ENCODE data around the gene MAGEB17. TPM values are rescaled to one million over a fixed set of nuclear protein-coding genes. Genes with fewer than 3 reads are reported as not detected.
"Not testable (repeated sequence)": the region's sequence is repeated elsewhere in the genome, so short reads cannot be mapped to it uniquely, and the experiment has no call there.

Gene MAGEB17, protein sequence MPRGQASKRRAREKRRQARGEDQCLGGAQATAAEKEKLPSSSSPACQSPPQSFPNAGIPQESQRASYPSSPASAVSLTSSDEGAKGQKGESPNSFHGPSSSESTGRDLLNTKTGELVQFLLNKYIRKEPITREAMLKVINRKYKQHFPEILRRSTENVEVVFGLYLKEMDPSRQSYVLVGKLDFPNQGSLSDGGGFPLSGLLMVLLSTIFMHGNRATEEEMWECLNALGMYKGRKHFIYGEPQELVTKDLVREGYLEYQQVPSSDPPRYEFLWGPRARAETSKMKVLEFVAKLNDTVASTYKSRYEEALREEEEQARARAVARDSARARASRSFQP
- not detected for total RNA-seq

DNA sequence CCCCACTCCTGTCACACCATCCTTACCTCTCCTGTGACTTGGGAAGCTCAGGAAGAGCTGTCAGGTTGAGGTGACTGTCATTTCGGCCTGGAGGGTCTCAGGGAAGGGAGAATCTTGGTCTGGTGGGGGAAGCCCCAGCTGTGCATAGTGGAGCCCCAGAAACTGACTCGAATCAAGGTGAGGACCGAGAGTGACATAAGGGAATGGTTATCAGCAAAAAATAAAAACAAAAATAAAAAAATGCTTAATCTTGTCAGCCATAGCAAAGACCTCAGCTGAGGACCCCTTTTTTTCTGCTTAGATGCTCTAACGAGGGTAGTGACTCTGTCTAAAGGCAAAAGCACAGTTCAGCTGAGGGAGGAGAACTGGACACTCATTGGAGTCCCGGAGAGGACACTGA lies at the start of gene MAGEB17:
Gene MAGEB17 (plus strand): TSS at position 301 of the 400 bp plus-strand sequence. CDS start 2,902 bp downstream, outside the sequence.
- DNase-seq: no peak

DNA sequence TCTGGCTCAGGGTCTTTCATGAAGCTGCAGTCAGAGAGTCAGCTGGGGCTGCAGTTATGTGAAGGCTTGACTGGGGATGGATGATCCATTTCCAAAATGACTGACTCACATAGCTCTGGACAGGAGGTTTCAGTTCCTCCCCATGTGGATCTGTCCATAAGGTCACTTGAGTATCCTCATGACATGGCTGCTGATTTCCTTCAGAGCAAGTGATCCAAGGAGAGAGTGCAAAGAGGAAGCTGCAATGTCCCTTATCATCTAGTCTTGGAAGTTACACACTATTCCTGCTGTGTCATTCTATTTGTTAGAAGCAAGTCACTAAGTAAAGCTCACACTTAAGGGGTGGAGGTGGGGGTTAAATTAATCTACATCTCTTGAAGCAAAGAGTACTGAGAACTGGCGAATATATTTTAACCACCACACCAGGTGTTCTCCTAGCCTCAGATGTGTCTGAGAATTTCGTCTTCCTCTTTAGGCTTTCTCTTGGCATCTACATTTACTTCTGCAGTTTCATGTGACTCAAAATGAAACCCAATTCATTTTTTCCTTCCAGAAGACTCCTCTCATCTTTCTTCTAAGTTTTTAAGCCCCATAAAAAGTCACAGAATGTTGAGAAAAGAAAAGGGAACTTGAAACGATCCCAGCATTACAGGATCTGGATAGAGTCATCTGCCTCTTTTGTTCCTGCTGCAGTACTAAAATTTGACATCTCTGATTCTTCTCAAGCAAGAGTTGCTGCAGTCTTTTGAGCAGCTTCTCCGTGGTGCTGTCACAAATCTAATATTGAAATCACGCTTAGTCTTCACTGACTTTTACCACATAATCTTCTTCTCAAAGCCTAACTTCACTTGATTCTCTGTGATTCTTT lies 47.7 kb upstream of the MAGEB17 start:
- DNase-seq: no peak

DNA sequence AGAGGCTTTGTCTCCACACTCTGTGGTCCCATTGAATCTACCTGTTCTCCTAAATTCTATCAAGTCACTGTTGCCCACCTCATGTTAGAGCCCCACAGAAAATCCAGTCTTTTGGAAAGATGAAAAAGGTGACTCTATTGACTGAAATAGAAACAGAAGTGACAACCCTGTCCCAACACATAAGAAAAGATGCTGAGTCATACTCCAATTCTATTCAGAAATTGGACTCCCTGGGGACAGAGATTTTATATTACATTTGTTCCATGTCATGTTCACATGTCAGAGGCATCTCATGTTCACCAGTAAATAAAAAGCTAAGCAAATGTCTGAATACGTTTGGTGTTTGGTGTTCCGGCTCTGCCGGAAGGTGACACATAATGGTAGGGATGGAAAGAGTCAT lies 46.9 kb upstream of the MAGEB17 start:
- DNase-seq: no peak

DNA sequence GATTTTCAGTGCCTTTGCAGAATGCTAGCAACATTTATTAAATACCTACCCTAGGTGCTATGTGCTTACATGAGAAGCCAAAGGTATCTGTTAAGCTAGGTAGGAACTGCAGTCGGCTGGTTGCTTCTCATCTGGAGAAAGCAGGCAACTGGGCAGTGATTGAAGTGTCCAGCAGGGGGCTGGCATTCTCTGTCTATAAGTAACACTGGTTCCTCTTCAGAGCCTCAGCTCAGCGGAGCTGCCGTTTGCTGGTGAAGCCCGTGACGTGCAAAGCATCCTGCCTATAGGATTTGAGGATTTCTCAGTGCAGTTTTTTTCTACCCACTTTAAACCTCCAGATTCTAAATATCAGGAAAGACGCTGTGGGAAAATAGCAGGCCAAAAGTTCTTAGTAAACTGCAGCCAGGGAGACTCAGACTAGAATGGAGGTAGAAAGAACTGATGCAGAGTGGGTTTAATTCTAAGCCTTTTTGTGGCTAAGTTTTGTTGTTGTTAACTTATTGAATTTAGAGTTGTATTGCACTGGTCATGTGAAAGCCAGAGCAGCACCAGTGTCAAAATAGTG lies 44.0 kb upstream of the MAGEB17 start, which contains the start of gene GRPR:
Gene GRPR (plus strand): TSS at position 344 of the 565 bp plus-strand sequence. CDS start 389 bp downstream, outside the sequence.
- DNase-seq: peak; percentile 77

DNA sequence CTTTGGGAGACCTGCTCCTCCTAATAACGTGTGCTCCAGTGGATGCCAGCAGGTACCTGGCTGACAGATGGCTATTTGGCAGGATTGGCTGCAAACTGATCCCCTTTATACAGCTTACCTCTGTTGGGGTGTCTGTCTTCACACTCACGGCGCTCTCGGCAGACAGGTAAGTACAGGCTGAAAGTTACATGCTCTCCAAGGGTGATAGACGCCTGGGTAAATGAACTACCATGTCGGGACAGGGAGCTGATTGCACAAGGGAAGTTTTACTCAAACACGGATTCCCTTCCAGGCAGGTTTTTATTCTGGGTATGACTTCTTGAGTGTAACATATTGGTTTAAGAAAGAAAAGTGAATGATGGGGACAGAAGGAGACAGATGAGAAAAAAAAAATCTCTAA lies 43.1 kb upstream of the MAGEB17 start:
- DNase-seq: no peak

DNA sequence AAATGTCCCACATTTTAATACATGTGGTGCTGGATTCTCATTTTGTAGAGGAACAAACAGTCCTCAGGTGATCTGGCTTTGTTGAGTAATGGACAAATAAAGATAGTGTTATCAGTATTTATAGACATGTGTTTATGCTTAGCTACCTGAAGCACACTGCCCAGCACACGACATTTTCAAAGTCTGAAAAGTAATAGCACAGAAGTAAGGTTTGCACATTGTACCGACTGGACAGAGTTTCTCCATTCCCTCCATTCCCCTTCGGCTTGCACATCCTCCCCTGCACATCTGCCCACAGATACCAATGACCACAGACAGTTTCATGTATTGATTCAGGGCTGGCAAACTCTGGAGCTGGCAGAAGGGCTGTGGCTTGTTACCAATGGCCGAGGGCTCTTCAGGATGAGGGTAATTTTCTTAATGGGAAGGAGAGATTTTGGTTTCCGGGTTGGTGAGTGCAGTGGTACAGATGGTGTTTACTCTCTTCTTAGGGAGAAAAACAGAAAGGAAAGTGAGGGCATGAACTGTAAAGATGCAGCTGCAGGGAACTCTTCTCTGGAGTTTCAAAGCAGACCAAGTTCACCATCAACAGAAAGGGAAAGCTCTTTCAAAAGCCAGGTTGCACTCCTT lies 41.6 kb upstream of the MAGEB17 start:
- no peak for DNase-seq

DNA sequence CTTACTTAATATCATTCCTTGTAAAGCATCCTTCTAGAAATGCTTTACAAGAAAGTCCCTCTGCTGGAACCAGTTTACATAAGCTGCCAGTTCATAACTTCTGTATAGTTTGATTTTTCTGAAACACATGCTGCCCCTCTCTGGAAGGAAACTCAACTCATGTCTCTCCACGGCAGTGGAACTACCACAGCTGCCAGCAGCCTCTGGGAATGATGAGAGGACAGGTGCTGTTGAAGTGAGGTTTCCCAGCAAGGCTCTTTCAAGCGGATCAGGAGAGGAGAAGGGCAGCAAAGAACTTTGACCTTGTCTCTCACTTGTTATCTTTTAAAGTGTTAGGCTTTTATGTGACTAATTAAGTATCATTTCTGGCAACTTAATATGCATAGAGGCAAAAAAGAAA lies 36.6 kb upstream of the MAGEB17 start:
- no peak for DNase-seq

DNA sequence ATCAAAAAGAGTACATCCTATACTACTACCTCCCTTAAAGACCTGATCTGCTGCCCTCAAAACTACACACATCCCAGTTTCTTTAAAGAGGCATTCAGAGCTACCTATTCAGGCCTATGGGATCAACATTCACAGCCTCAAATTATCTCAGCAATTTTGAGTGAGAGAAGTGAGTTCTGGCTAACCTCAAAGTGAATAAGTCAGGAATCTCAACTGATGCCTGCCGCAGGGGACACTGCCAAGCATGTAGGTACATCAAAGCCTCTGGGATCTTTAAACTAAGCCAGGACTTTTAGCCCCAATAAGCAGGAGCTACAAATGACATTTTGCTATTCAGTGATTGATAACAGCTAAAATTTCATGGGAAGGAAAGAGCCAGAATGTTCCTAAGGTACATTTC lies 32.3 kb upstream of the MAGEB17 start:
- DNase-seq: no peak

DNA sequence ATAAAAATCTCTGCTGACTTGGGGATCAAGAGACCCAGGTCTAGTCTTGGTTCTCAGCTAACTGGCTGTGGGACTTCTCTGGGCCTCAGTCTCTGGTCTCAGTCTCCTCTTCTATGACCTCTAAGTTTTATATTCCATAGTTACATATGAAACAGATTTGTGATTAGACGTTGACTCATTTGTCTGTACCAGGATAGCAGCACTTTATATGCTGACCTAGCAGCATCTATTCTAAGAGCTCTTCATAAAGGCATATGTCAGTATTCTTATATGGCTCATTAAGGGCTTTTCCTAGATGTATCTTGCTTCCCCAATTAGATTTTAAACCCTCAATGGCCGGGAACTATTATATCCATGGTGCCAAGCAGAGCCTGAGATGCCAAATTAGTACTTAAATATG lies 31.2 kb upstream of the MAGEB17 start:
- no peak for DNase-seq

DNA sequence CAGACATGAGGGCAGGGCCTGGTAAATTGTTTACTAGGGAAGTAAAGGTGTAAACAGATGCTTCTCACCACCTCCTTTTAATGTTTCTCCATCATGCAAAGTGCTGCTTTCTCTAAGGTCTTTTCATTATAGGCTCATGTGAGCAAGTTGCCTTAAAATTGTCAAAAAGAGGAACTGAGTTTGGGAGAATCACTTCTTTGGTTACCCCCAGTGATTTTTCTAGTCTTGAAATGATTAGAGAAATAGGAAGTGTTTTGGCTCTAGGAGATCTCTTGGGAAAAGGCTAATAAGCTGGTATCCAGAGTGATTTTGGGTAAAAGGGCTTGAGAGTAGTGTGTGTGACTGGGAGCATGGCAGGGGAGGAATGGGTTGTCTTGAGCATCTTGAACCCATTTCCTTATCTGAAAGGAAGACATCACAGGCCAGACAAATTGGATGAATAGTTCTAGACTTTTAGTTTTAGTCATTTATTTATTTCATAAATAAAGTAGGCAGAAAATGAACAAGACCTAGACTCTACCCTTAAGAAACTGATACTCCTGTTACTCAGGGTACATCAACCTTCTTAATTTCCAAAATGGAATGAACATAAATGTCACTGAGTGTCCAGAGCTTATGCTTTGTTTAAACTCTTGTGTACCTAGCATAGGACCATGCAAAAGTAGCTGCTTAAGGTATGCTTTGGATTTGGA lies 29.7 kb upstream of the MAGEB17 start:
- no peak for DNase-seq

DNA sequence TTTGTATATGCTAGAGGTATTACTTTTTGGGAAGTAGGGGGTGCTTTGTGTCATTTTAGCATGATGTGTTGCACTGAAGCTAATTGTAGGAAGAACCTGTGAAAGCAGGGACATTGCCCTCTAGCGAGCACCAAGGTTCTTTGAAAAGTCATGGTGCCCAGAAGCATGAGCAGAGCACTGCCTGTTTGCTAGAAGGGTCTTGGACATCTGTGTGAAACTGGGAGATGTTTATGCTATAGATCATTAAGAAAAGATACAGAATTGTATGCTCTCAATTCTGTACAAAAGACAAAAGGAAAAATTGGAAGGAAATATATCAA lies 29.2 kb upstream of the MAGEB17 start:
- DNase-seq: no peak

DNA sequence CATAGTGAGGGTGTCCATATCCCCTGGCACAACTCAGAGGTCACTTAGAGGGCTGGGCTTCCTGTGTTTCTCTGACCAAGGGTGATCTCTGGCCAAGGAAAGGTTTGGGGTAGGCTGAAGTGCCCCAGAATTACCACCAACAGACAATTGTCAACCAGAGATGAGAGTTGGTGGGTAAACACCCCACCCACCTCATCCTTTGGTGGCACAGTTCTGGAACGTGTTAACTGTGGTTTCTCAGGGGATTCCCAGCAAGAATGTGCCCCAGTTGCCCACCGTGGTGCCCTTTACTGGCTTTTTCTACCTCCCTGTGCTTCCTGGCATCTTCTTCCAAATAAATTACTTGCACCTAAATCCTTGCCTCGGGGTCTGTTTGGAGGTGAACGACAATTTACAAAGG lies 26.8 kb upstream of the MAGEB17 start:
- no peak for DNase-seq

DNA sequence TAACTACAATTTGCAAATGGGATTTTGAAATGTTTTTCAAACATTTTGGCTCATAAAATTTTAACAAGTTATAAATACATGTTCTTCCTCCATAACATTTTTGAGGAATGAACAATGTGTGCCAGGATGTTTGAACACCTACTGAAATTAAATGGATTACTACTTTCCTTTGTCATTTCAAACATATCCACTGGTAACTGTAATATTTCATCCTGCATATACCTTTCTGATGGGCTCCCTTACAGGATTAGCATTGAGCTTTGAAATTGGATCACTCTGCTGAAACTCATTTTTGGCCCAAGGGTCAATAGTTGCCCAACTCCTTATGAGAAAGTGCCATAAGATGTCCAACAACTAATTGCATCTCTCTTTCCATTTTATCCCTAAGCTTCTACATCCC lies 26.3 kb upstream of the MAGEB17 start:
- no peak for DNase-seq

DNA sequence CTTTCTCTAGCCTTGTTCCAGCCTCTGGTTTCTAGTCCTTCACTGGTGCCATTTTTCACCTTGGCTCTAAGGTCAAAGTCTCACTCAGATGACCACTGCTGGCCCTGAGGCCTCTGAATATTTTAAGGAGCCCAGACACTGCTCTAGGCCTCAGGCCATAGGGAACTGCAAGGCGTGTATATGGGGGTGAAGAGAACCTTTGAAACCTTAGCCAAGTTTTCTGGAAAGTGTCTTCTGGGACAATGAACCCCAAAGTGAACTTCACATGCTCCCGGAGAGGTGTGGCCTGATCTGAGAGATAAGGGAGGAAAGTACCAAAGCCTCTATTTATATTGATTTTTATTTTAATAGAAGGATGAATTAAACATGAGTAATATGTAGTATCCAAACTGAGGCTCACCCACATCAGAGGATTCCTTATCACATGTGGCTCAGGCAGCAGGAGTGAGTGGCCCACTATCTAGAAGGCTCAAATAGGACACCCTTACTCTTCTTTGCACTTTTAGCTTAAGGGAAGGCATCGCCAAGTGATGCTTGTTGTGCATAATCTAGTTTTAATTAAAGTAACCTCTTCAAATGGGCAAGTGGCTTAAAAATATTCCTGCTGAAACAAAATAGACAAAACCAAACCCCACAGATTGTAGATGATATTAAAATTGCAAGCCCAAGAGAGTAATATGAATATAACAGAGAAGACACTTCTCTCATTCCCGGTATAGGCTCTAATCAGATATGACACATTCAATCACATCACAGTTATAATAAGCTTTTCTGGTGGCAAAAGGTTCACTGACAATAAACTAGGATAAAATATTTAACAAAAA lies 25.6 kb upstream of the MAGEB17 start:
- DNase-seq: no peak

DNA sequence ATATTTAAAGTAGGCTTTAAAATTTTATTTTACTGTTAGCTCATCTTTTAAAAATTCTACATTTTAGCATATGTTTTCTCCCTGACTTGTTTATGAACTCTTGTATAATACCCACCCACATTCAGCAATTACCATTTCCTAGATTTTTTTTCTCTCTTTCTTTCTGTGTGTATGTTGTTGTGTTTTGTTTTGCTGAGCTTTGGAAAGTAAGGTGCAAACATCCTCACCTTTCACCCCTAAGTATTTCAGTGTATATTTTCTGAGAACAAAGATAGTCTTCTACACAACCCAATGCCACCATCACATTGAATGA lies 25.1 kb upstream of the MAGEB17 start:
- no peak for DNase-seq

DNA sequence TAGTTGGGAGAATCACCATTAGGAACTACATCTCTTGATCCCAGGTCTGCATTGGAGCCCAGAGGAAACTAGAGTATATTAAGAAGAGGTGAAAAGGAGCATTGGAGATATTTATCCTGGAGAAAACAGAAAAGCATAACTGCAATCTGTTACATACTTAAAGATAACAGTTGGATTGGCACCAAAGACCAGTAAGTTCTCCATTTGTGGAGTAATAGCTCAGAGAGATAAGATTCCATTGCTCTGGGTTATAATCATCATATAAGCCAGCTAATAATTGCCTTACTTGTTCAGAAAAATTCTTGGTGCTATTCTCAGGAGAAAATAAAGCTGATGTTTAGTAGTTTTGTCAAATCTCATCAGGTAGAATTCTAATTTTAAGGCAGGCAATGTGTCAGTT lies 23.3 kb upstream of the MAGEB17 start:
- DNase-seq: no peak

DNA sequence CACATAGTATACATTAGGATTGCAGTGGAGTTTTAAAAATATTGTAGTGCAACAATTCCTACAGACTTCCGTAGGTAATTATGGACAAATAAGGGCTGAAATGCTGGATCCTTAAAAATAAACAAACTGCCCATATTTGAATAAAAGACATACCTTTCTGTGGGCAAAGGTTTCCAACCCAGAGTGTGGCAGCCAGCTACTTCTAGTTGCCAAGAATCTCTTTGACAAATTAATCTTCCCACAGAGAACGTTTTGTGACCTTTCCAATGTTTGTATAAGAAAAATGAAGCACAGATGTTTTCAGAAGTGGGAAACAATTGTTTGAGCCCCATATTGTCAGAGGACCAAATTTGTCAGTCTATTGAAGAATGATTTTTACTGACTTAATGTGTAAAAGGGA lies 22.9 kb upstream of the MAGEB17 start:
- no peak for DNase-seq

DNA sequence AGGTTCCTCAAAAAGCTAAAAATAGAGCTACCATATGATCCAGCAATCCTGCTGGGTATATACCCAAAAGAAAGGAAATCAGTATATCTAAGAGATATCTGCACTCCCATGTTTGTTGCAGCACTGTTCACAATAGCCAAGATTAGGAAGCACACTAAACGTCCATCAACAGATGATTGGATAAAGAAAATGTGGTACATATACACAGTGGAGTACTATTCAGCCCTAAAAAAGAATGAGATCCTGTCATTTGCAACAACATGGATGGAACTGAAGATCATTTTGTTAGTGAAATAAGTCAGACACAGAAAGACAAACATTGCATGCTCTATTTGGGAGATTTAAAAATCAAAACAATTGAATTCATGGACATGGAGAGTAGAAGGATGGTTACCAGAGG lies 22.2 kb upstream of the MAGEB17 start:
- DNase-seq: not testable (repeated sequence)

DNA sequence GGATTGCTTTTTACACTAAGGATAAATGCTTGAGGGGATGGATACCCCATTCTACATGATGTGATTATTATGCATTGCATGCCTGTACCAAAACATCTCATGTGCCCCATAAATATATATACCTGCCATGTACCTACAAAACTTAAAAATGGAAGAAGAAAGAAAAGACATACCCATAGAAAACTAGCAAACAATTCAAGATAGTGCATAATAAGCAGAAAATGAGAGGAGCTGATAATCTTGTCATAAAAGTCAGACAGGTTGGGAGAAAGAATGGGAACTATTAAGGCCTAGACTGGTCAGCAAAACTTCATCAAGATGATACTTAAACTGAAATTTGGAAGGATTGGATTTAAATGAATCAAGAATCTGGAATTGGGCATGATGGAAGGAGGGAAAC lies 21.6 kb upstream of the MAGEB17 start:
- DNase-seq: no peak

DNA sequence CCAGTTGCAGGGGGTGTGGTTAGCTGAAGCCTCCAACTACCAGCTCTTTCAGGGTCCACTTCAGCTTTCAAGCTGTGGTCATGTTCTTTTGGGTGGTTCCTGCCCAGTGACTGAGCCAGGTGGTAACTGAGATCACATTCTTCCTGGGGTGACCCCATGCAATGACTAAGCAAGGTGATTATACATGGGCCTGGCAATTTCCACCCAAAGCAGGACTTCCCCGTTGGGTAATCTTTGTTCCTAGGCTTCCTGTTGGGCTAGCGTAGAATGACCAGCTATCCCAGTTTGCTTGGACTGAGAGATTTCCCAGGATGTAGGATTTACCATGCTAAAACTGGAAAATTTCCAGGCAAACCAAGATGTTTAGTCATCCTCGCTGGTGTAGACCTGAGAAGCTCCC lies 18.4 kb upstream of the MAGEB17 start:
- DNase-seq: no peak

DNA sequence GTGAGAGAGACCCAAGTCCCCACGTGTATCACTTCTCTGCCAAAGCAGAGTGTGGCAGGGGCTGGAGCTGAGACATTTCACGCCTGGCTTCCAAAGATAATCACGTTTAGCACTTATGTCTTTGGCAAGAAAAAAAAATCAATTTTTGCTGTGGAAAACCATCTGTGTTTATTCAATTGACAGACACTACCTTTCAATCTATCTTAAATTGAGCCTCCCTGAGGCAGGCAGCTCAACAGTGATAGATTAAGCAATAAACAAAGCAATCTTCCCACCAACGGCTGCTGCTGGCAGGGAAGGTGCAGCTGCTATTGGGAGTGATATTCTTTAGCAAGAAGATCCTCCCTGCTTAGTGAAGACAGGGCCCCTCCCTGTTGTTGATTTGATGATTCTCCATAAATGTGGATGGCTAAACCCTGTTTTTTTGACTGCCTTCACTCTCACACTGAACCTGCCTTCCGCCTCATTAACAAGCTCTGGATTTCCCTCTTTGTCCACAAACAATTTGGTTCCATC lies 11.6 kb upstream of the MAGEB17 start:
- no peak for DNase-seq
